ENCODE results near the gene PLCH1.
A peak's percentile ranks its signal among the peaks of the same experiment; 100 is the strongest.

The PLCH1 gene

GRCh38 chr3:155741101-155741500 lies 3.8 kb downstream of the PLCH1 start:
- no peaks in the 10 kb centered on the region for H3K9me2 ChIP-seq (ENCODE audit: low read depth, low read length)
- no peaks in the 10 kb centered on the region for H4K20me1 ChIP-seq (ENCODE audit: insufficient read depth, low read length)
- no peaks in the 10 kb centered on the region for H3K79me2 ChIP-seq (ENCODE audit: insufficient read depth, low read length)
- peaks cover 26% of the 10 kb centered on the region for H3K4me1 ChIP-seq (ENCODE audit: insufficient read depth, low read length, severe bottlenecking)
- no peak overlapping the region for H3K4me2 ChIP-seq (ENCODE audit: low read length)
- no peak overlapping the region for H3K27ac ChIP-seq (ENCODE audit: low read depth, low read length, poor library complexity, severe bottlenecking)
- H3K27me3 ChIP-seq (ENCODE audit: insufficient read depth, low read length) = peaks cover 6% of the 10 kb centered on the region; the same call in 1 of the 2 replicates
- TF ChIP-seq CTCF (IDR thresholded peaks at IDR 0.05; ENCODE audit: low read length) = no peak
- TF ChIP-seq EZH2 (IDR thresholded peaks at IDR 0.05; ENCODE audit: borderline replicate concordance, low read length) = no peak
- H3K9ac ChIP-seq (ENCODE audit: low read length) = no peak overlapping the region
- no peaks in the 10 kb centered on the region for H3F3A ChIP-seq (ENCODE audit: insufficient read depth, low read length)
- no peak overlapping the region for H3K4me3 ChIP-seq (ENCODE audit: low read depth, low read length, poor library complexity, severe bottlenecking)
- H2AFZ ChIP-seq (ENCODE audit: low read length) = no peak overlapping the region
- H3K9me3 ChIP-seq (ENCODE audit: low read length) = no peaks in the 10 kb centered on the region
- H3K36me3 ChIP-seq (ENCODE audit: insufficient read depth, low read length) = no peaks in the 10 kb centered on the region

- Histone ChIP-seq H4K20me1 (ENCODE audit: insufficient read depth, low read length) (no peaks in the 10 kb centered on the region), H2AFZ (ENCODE audit: low read length) (no peak overlapping the region), H3K4me3 (ENCODE audit: low read depth, low read length, poor library complexity, severe bottlenecking) (no peak overlapping the region), H3F3A (ENCODE audit: insufficient read depth, low read length) (no peaks in the 10 kb centered on the region), H3K9me3 (ENCODE audit: low read length) (no peaks in the 10 kb centered on the region), H3K9ac (ENCODE audit: low read length) (no peak overlapping the region), H3K4me2 (ENCODE audit: low read length) (no peak overlapping the region), H3K36me3 (ENCODE audit: insufficient read depth, low read length) (no peaks in the 10 kb centered on the region), H3K9me2 (ENCODE audit: low read depth, low read length) (no peaks in the 10 kb centered on the region), H3K27ac (ENCODE audit: low read depth, low read length, poor library complexity, severe bottlenecking) (no peak overlapping the region), H3K79me2 (ENCODE audit: insufficient read depth, low read length) (no peaks in the 10 kb centered on the region), H3K4me1 (ENCODE audit: insufficient read depth, low read length, severe bottlenecking) (peaks cover 8% of the 10 kb centered on the region), H3K27me3 (ENCODE audit: insufficient read depth, low read length) (peaks cover 6% of the 10 kb centered on the region; the same call in 1 of the 2 replicates)
- peak; percentile 34 for TF ChIP-seq CTCF (IDR thresholded peaks at IDR 0.05; ENCODE audit: low read length)
- no peak for TF ChIP-seq EZH2 (IDR thresholded peaks at IDR 0.05; ENCODE audit: borderline replicate concordance, low read length)
Measured at GRCh38 chr3:155739154-155739553, 5.7 kb downstream of the PLCH1 start.

- TF ChIP-seq EZH2 (IDR thresholded peaks at IDR 0.05; ENCODE audit: borderline replicate concordance, low read length) = no peak
- TF ChIP-seq CTCF (IDR thresholded peaks at IDR 0.05; ENCODE audit: low read length) = no peak
- Histone ChIP-seq H3K9ac (ENCODE audit: low read length) (no peak overlapping the region), H3K36me3 (ENCODE audit: insufficient read depth, low read length) (no peaks in the 10 kb centered on the region), H3K4me2 (ENCODE audit: low read length) (no peak overlapping the region), H3K4me3 (ENCODE audit: low read depth, low read length, poor library complexity, severe bottlenecking) (no peak overlapping the region), H3K27me3 (ENCODE audit: insufficient read depth, low read length) (peaks cover 3% of the 10 kb centered on the region; the same call in 1 of the 2 replicates), H3K79me2 (ENCODE audit: insufficient read depth, low read length) (no peaks in the 10 kb centered on the region), H3K9me3 (ENCODE audit: low read length) (no peaks in the 10 kb centered on the region), H4K20me1 (ENCODE audit: insufficient read depth, low read length) (no peaks in the 10 kb centered on the region), H3F3A (ENCODE audit: insufficient read depth, low read length) (no peaks in the 10 kb centered on the region), H3K9me2 (ENCODE audit: low read depth, low read length) (no peaks in the 10 kb centered on the region), H3K4me1 (ENCODE audit: insufficient read depth, low read length, severe bottlenecking) (peaks cover 3% of the 10 kb centered on the region), H3K27ac (ENCODE audit: low read depth, low read length, poor library complexity, severe bottlenecking) (no peak overlapping the region), H2AFZ (ENCODE audit: low read length) (no peak overlapping the region)
Measured at GRCh38 chr3:155738580-155739076, 6.2 kb downstream of the PLCH1 start.
